PFSK-1 (cell line): ENCODE measurements around the gene RPL23.

Experiments
- FOXP2 ChIP-seq: optimal IDR thresholded peaks from 2 replicates; pipeline ENCODE3; 2011; ENCODE audit warnings: borderline replicate concordance, control low read depth, inconsistent platforms; ENCODE audit not compliant: insufficient read depth; ENCODE audit errors: extremely low read length, extremely low read depth
- POLR2AphosphoS5 ChIP-seq: IDR thresholded peaks from 2 replicates; pipeline ENCODE4 v1.6.1; 2012; ENCODE audit warnings: low read depth, mild to moderate bottlenecking, control low read depth, low read length, moderate library complexity
- REST ChIP-seq, 2 experiments: IDR thresholded peaks; 2 replicates each; pipeline versions ENCODE4 v1.6.1 to v1.8.0; 2011 to 2012; ENCODE audit warnings: low read depth in 2 of 2, low read length in 2 of 2, control low read depth in 1 of 2, inconsistent platforms in 1 of 2, mild to moderate bottlenecking in 1 of 2, moderate library complexity in 1 of 2; ENCODE audit not compliant: insufficient read depth in 1 of 2
- SIN3A ChIP-seq: IDR thresholded peaks from 2 replicates; pipeline ENCODE4 v1.6.1; 2012; ENCODE audit warnings: mild to moderate bottlenecking, low read length, moderate library complexity, borderline replicate concordance; ENCODE audit not compliant: insufficient read depth
- TAF1 ChIP-seq: IDR thresholded peaks from 2 replicates; pipeline ENCODE4 v1.6.1; 2012; ENCODE audit warnings: low read length, control low read depth, borderline replicate concordance; ENCODE audit not compliant: insufficient read depth

Gene RPL23

DNA sequence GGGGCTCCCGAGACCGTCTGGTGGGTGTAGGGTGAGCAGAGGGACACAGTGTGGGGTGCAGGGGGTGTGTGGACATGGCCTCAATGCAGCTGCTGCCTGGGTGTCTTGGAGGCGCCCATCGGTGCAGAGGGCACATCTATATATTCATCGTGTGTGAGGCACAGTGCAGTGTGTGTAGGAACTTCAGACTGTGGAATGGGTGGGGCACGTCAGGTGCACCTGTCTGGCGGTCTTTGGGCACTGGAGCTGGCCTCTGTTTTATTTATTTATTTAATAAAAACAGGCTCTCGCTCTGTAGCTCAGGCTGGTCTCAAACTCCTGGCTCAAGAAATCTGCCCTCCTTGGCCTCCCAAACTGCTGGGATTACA is 33.1 kb upstream of the RPL23 start:
- TF ChIP-seq FOXP2 = no peak
- TF ChIP-seq POLR2AphosphoS5 = no peak
- no peak for TF ChIP-seq TAF1
- no peak for TF ChIP-seq SIN3A
- no peak for TF ChIP-seq REST (IDR thresholded peaks at IDR 0.05; ENCODE audit: insufficient read depth in 1 of 2, low read depth in 2 of 2, low read length in 2 of 2)

- no peak for TF ChIP-seq FOXP2
- TF ChIP-seq REST (IDR thresholded peaks at IDR 0.05; ENCODE audit: insufficient read depth in 1 of 2, low read depth in 2 of 2, low read length in 2 of 2) = no peak
These were observed 32.5 kb upstream of the RPL23 start for GRCh38 chr17:38885728-38886642.

DNA sequence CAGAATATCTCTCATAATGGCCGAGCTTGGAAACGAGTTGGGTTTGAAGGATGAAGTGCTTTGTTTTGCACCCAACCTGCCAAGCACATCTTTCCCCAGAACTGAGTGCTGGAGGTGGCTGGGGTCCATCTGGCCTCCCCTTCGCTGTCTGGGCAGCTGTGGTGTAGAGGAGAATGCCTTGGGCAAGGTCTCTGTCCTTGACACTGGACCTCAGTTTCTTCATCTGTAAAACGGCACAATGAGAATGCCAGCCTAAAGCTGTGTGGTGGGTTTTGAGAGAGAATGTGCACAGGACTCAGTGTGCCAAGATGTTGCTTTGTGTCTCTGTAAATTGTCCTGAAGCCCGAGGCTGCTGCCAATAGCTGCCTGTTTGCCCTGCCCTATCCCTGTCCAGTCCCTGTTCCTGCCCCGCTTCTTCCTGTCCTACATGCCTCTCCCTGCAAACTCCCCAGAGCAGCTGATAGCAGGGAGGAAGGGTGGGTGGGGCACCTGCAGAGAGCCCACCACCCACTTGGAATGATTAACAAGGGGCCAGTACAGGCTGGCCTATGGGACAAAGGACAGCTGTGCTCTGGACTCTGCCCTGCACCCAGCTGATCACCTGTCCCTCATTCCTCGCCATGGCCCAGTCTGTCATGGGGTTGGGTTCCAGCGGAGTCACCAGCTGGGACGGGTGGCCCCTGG is 31.7 kb upstream of the RPL23 start:
- TF ChIP-seq FOXP2 (no peak), SIN3A (no peak), POLR2AphosphoS5 (no peak), REST (IDR thresholded peaks at IDR 0.05; ENCODE audit: insufficient read depth in 1 of 2, low read depth in 2 of 2, low read length in 2 of 2) (no peak), TAF1 (no peak)

DNA sequence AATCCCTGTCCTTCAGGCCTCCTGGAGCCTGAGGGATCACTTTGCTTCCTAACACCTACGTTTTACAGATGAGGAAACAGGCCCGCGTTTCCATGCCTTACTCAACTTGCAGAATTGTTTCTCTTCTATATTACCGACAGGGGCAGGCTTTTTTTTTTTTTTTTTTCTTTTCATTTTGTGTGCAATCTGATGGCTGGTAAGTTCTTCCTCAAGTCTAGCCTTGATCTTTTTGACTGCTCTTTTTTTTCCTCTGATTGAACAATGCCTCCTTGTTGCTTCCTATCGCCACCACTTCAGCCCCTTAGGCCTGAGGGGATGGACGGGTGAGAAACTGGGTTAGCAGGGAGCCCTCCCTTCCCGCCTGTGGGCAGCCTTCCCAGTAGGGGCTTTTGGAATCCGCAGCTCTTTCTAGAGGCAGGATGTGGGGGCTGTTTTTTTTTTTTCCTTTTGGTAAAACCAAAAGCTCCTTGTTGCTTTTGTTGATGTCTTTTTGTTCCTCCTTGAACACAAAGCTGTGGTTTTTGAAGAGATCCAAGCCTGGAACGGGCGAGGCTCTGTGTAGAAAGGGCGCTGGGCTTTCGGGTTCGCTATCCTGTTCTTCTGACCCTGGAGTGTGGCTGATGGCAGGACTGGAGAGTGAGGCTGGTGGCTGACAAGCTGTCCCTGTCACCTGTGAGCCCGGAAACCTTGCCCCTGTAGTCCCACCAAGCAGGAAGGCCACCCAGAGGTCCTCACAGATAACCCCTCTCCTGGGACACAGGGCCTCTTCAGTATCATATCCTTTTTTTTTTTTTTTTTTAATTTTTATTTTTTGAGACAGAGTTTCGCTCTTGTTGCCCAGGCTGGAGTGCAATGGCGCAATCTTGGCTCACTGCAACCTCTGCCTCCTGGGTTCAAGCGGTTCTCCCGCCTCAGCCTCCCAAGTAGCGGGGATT is 30.3 kb upstream of the RPL23 start:
- 0 out of 4 replicates have a peak, but pooled peaks of 1 of the 2 experiments have one; percentile 24 for TF ChIP-seq REST (IDR thresholded peaks at IDR 0.05; ENCODE audit: insufficient read depth in 1 of 2, low read depth in 2 of 2, low read length in 2 of 2)
- TF ChIP-seq TAF1 = no peak
